GM23338 (cell line): ENCODE results near the gene RTN4RL1. TPM values are rescaled to one million over a fixed set of nuclear protein-coding genes. Genes with fewer than 3 reads are reported as not detected.

Source experiments
- ATAC-seq: fragments of 200-7000 bp; cut with Tn5 transposase; 3 replicates; pipeline ENCODE4 v1.9.1; 2020
- DNase-seq: peaks from one replicate; pipeline ENCODE4 v3.0.0-alpha.2; 2015; ENCODE audit warnings: low spot score
- H2AFZ ChIP-seq: fragments of 200-600 bp; sonication (generic); 2 replicates; pipeline ENCODE4 v1.8.0; 2016; ENCODE audit warnings: antibody characterized with exemption, mild to moderate bottlenecking, moderate library complexity
- H3F3A ChIP-seq: fragments of 200-600 bp; sonication (generic); replicated peaks from 2 replicates; pipeline ENCODE4 v1.8.0; 2017; ENCODE audit warnings: antibody characterized with exemption, mixed run types, low read depth
- H3K27ac ChIP-seq: fragments of 200-600 bp; sonication (generic); 2 replicates; pipeline ENCODE4 v1.6.1; 2016; ENCODE audit warnings: low read depth
- H3K27me3 ChIP-seq: fragments of 200-600 bp; sonication (generic); 2 replicates; pipeline ENCODE4 v1.8.0; 2016; ENCODE audit warnings: mild to moderate bottlenecking, mixed run types, moderate library complexity; ENCODE audit not compliant: insufficient read depth
- H3K36me3 ChIP-seq: fragments of 200-600 bp; sonication (generic); 2 replicates; pipeline ENCODE4 v1.8.0; 2016; ENCODE audit warnings: mild to moderate bottlenecking; ENCODE audit not compliant: insufficient read depth
- H3K4me1 ChIP-seq: fragments of 200-600 bp; sonication (generic); 2 replicates; pipeline ENCODE4 v1.8.0; 2016; ENCODE audit warnings: mild to moderate bottlenecking, moderate library complexity; ENCODE audit not compliant: insufficient read depth
- H3K4me2 ChIP-seq: fragments of 200-600 bp; sonication (generic); 2 replicates; pipeline ENCODE4 v1.7.1; 2017; ENCODE audit warnings: mixed run types
- H3K4me3 ChIP-seq: fragments of 200-600 bp; sonication (generic); 2 replicates; pipeline ENCODE4 v1.6.1; 2016; ENCODE audit warnings: mixed run types
- H3K79me2 ChIP-seq: fragments of 200-600 bp; sonication (generic); replicated peaks from 2 replicates; pipeline ENCODE4 v1.8.0; 2017; ENCODE audit warnings: mild to moderate bottlenecking; ENCODE audit not compliant: insufficient read depth
- H3K9me2 ChIP-seq: fragments of 200-600 bp; sonication (generic); 2 replicates; pipeline ENCODE4 v1.8.0; 2017; ENCODE audit not compliant: insufficient read depth
- H4K20me1 ChIP-seq: fragments of 200-600 bp; sonication (generic); replicated peaks from 2 replicates; pipeline ENCODE4 v1.8.0; 2017; ENCODE audit warnings: mild to moderate bottlenecking; ENCODE audit not compliant: insufficient read depth
- H3K27ac Mint-ChIP-seq: 2 replicates; pipeline ENCODE4 v1.8.0; 2020; ENCODE audit warnings: inconsistent platforms, mild to moderate bottlenecking, moderate library complexity, mixed read lengths
- H3K27me3 Mint-ChIP-seq: 3 replicates; pipeline ENCODE4 v1.8.0; 2022; ENCODE audit warnings: low read depth, mild to moderate bottlenecking, moderate library complexity, mixed read lengths, inconsistent platforms; ENCODE audit not compliant: insufficient read depth, poor library complexity
- H3K36me3 Mint-ChIP-seq: 3 replicates; pipeline ENCODE4 v1.8.0; 2021; ENCODE audit warnings: low read depth, mild to moderate bottlenecking, inconsistent platforms, moderate library complexity, mixed read lengths
- H3K4me1 Mint-ChIP-seq: 3 replicates; pipeline ENCODE4 v1.8.0; 2020; ENCODE audit warnings: mild to moderate bottlenecking, inconsistent platforms, mixed read lengths
- H3K4me3 Mint-ChIP-seq: 3 replicates; pipeline ENCODE4 v1.8.0; 2021; ENCODE audit warnings: moderate library complexity, mild to moderate bottlenecking, inconsistent platforms, mixed read lengths
- H3K9me3 Mint-ChIP-seq: 3 replicates; pipeline ENCODE4 v1.8.0; 2020; ENCODE audit warnings: moderate library complexity, mild to moderate bottlenecking, inconsistent platforms, mixed read lengths
- EZH2 ChIP-seq: fragments of 200-600 bp; sonication (generic); IDR thresholded peaks from one replicate; pipeline ENCODE4 v1.8.0; 2017; ENCODE audit warnings: antibody characterized with exemption, mild to moderate bottlenecking, low read depth; ENCODE audit not compliant: unreplicated experiment
- EZH2phosphoT487 ChIP-seq: fragments of 200-600 bp; sonication (generic); IDR thresholded peaks from one replicate; pipeline ENCODE4 v1.8.1; 2018; ENCODE audit warnings: antibody characterized with exemption; ENCODE audit not compliant: unreplicated experiment
- JUNB ChIP-seq: IDR thresholded peaks from one replicate; pipeline ENCODE4 v1.6.1; 2016; ENCODE audit warnings: antibody characterized with exemption; ENCODE audit not compliant: unreplicated experiment
- NANOG ChIP-seq: IDR thresholded peaks from 2 replicates; pipeline ENCODE4 v1.6.1; 2016; ENCODE audit warnings: antibody characterized with exemption, borderline replicate concordance
- ZNF114 ChIP-seq: fragments of 250-450 bp; sonication (Bioruptor Pico); IDR thresholded peaks from 2 replicates; pipeline ENCODE4 v1.5.0; 2020; ENCODE audit warnings: mild to moderate bottlenecking, moderate library complexity
- polyA plus RNA-seq: library from polyadenylated mRNA; unstranded; fragments of >200 nt; fragmentation: Nextera tagmentation; extraction: Ambion mirVana; gene quantifications from 2 replicates; pipeline ENCODE4 v1.2.1, GENCODE V29; 2016
- total RNA-seq: library from RNA; depleted of rRNA; stranded (reverse); fragments of >200 nt; shearing (Covaris generic); gene quantifications from 2 replicates; pipeline ENCODE4 v1.2.3, GENCODE V29; 2014
- TF ChIP-seq, protein P1 (sequence below): fragments of 250-450 bp; sonication (Bioruptor Pico); IDR thresholded peaks from 2 replicates; pipeline ENCODE4 v1.5.0; 2020; ENCODE audit warnings: mild to moderate bottlenecking, moderate library complexity
- TF ChIP-seq, protein P2 (sequence below): IDR thresholded peaks from one replicate; pipeline ENCODE4 v1.6.1; 2018; ENCODE audit warnings: antibody characterized with exemption; ENCODE audit not compliant: unreplicated experiment

Gene RTN4RL1
- total and polyA plus RNA-seq, 2 experiments from 2014 or later: 0.17 TPM; not detected in 1

DNA sequence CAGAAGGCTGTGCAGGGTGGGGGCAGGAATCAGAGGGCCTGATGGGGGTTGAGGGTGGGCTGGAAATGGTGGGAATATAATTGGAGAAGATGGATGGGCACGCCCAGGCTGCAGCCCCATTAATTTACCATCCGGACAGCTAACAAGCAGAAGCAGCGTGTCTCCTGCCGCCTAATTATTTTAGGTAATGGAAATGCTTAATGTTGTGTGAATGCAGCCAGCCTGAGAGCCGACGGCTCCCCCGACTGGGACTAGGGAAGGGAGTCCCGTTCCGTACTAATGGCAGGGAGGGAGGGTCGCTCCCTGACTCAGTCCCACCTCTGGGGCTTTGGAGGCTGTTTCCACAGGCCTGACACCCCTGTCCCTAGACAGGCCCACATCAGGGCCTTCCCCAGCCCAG is 12.0 kb upstream of the RTN4RL1 start (continued):
- TF ChIP-seq, protein P1, sequence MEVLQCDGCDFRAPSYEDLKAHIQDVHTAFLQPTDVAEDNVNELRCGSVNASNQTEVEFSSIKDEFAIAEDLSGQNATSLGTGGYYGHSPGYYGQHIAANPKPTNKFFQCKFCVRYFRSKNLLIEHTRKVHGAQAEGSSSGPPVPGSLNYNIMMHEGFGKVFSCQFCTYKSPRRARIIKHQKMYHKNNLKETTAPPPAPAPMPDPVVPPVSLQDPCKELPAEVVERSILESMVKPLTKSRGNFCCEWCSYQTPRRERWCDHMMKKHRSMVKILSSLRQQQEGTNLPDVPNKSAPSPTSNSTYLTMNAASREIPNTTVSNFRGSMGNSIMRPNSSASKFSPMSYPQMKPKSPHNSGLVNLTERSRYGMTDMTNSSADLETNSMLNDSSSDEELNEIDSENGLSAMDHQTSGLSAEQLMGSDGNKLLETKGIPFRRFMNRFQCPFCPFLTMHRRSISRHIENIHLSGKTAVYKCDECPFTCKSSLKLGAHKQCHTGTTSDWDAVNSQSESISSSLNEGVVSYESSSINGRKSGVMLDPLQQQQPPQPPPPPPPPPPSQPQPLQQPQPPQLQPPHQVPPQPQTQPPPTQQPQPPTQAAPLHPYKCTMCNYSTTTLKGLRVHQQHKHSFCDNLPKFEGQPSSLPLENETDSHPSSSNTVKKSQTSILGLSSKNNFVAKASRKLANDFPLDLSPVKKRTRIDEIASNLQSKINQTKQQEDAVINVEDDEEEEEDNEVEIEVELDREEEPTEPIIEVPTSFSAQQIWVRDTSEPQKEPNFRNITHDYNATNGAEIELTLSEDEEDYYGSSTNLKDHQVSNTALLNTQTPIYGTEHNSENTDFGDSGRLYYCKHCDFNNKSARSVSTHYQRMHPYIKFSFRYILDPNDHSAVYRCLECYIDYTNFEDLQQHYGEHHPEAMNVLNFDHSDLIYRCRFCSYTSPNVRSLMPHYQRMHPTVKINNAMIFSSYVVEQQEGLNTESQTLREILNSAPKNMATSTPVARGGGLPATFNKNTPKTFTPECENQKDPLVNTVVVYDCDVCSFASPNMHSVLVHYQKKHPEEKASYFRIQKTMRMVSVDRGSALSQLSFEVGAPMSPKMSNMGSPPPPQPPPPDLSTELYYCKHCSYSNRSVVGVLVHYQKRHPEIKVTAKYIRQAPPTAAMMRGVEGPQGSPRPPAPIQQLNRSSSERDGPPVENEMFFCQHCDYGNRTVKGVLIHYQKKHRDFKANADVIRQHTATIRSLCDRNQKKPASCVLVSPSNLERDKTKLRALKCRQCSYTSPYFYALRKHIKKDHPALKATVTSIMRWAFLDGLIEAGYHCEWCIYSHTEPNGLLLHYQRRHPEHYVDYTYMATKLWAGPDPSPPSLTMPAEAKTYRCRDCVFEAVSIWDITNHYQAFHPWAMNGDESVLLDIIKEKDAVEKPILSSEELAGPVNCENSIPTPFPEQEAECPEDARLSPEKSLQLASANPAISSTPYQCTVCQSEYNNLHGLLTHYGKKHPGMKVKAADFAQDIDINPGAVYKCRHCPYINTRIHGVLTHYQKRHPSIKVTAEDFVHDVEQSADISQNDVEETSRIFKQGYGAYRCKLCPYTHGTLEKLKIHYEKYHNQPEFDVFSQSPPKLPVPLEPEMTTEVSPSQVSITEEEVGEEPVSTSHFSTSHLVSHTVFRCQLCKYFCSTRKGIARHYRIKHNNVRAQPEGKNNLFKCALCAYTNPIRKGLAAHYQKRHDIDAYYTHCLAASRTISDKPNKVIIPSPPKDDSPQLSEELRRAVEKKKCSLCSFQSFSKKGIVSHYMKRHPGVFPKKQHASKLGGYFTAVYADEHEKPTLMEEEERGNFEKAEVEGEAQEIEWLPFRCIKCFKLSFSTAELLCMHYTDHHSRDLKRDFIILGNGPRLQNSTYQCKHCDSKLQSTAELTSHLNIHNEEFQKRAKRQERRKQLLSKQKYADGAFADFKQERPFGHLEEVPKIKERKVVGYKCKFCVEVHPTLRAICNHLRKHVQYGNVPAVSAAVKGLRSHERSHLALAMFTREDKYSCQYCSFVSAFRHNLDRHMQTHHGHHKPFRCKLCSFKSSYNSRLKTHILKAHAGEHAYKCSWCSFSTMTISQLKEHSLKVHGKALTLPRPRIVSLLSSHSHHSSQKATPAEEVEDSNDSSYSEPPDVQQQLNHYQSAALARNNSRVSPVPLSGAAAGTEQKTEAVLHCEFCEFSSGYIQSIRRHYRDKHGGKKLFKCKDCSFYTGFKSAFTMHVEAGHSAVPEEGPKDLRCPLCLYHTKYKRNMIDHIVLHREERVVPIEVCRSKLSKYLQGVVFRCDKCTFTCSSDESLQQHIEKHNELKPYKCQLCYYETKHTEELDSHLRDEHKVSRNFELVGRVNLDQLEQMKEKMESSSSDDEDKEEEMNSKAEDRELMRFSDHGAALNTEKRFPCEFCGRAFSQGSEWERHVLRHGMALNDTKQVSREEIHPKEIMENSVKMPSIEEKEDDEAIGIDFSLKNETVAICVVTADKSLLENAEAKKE (CRISPR knock-in tag): no peak

GRCh38 chr17:2035541-2036488 is 10.7 kb upstream of the RTN4RL1 start:
- Histone ChIP-seq H3K36me3 (no peaks in the 10 kb centered on the region), H4K20me1 (peaks cover 5% of the 10 kb centered on the region), H3F3A (no peaks in the 10 kb centered on the region), H3K9me2 (no peaks in the 10 kb centered on the region), H2AFZ (no peak overlapping the region), H3K79me2 (no peaks in the 10 kb centered on the region), H3K4me1 (peaks cover 3% of the 10 kb centered on the region; the same call in 1 of the 2 replicates), H3K27me3 (no peaks in the 10 kb centered on the region), H3K27ac (no peak overlapping the region), H3K4me3 (no peak overlapping the region), H3K4me2 (no peak overlapping the region)
- no peak overlapping the region for H3K4me3 Mint-ChIP-seq
- DNase-seq: no peak
- H3K36me3 Mint-ChIP-seq: no peaks in the 10 kb centered on the region; the same call in 2 of the 3 replicates
- ATAC-seq: no peak; the same call in 2 of the 3 replicates
- no peaks in the 10 kb centered on the region for H3K9me3 Mint-ChIP-seq
- H3K27me3 Mint-ChIP-seq: peaks cover 12% of the 10 kb centered on the region
- no peak overlapping the region for H3K27ac Mint-ChIP-seq
- peaks cover 2% of the 10 kb centered on the region for H3K4me1 Mint-ChIP-seq
- TF ChIP-seq, protein P2, sequence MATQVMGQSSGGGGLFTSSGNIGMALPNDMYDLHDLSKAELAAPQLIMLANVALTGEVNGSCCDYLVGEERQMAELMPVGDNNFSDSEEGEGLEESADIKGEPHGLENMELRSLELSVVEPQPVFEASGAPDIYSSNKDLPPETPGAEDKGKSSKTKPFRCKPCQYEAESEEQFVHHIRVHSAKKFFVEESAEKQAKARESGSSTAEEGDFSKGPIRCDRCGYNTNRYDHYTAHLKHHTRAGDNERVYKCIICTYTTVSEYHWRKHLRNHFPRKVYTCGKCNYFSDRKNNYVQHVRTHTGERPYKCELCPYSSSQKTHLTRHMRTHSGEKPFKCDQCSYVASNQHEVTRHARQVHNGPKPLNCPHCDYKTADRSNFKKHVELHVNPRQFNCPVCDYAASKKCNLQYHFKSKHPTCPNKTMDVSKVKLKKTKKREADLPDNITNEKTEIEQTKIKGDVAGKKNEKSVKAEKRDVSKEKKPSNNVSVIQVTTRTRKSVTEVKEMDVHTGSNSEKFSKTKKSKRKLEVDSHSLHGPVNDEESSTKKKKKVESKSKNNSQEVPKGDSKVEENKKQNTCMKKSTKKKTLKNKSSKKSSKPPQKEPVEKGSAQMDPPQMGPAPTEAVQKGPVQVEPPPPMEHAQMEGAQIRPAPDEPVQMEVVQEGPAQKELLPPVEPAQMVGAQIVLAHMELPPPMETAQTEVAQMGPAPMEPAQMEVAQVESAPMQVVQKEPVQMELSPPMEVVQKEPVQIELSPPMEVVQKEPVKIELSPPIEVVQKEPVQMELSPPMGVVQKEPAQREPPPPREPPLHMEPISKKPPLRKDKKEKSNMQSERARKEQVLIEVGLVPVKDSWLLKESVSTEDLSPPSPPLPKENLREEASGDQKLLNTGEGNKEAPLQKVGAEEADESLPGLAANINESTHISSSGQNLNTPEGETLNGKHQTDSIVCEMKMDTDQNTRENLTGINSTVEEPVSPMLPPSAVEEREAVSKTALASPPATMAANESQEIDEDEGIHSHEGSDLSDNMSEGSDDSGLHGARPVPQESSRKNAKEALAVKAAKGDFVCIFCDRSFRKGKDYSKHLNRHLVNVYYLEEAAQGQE: no peak
- no peak for TF ChIP-seq ZNF114 (CRISPR knock-in tag)
- TF ChIP-seq JUNB: no peak
- TF ChIP-seq EZH2phosphoT487: no peak
- no peak for TF ChIP-seq NANOG
- no peak for TF ChIP-seq EZH2
